HCT116 (cell line): ENCODE data around the gene TBC1D14. TPM values are rescaled to one million over a fixed set of nuclear protein-coding genes. Genes with fewer than 3 reads are reported as not detected.

Experiments used
- ATAC-seq: fragments of 200-7000 bp; cut with Tn5 transposase; 2 replicates; pipeline ENCODE4 v1.9.1; 2020; ENCODE audit warnings: mild to moderate bottlenecking, moderate library complexity
- BruUV-seq: library from RNA; stranded (reverse); fragments of 400-500 nt; replicated peaks from 2 replicates; lab custom pipeline; 2021; lab: Mats Ljungman, UMichigan
- CTCF ChIA-PET: fragments of 300-600 bp; sonication (Branson Sonifier 250); formaldehyde crosslinking; loops from one replicate; lab custom pipeline; 2021; ENCODE audit warnings: antibody characterized with exemption; lab: Charles Lee
- POLR2A ChIA-PET: fragments of 300-600, 350-600 bp; sonication (Branson Sonifier 250); formaldehyde crosslinking; loops from one replicate; lab custom pipeline; 2021; ENCODE audit warnings: antibody characterized with exemption; lab: Charles Lee
- RAD21 ChIA-PET, 2 experiments: fragments of 300-600 bp; sonication (Branson Sonifier 250); formaldehyde crosslinking; loops; one replicate each; lab custom pipeline; 2023; ENCODE audit warnings: low total read pairs in 2 of 2; ENCODE audit not compliant: uncharacterized antibody in 2 of 2, unreplicated experiment in 2 of 2, low non-redundant PET in 1 of 2; lab: Charles Lee
- DNase-seq: peaks from one replicate; pipeline ENCODE4 v3.0.0-alpha.2; 2010; ENCODE audit warnings: low read depth, low spot score
- H2AFZ ChIP-seq: fragments of 200-600 bp; shearing (Covaris generic), sonication (generic); 2 replicates; pipeline ENCODE4 v1.6.1; 2017; ENCODE audit warnings: low read depth, mixed run types, mixed read lengths, antibody characterized with exemption, low read length; ENCODE audit not compliant: poor library complexity, severe bottlenecking
- H3K27ac ChIP-seq: 2 replicates; pipeline ENCODE4 v1.5.1; 2012; ENCODE audit warnings: low read depth, low read length
- H3K27me3 ChIP-seq: fragments of 200-600 bp; sonication (generic); 2 replicates; pipeline ENCODE4 v1.6.1; 2016; ENCODE audit warnings: mixed run types, low read length, mixed read lengths; ENCODE audit not compliant: insufficient read depth
- H3K36me3 ChIP-seq, 2 experiments: fragments of 200-500 bp in 1 of 2; fragments of 200-600 bp in 1 of 2; sonication (Bioruptor generic) in 1 of 2; sonication (generic) in 1 of 2; 2 replicates each; pipeline versions ENCODE4 v1.5.1 to v1.6.1; 2014 to 2016; ENCODE audit warnings: low read length in 2 of 2, inconsistent platforms in 1 of 2, mixed read lengths in 1 of 2, mixed run types in 1 of 2; ENCODE audit not compliant: insufficient read depth in 2 of 2, control insufficient read depth in 1 of 2
- H3K4me1 ChIP-seq, 2 experiments: fragments of 200-600 bp in 1 of 2; sonication (generic) in 1 of 2; 2 replicates each; pipeline versions ENCODE4 v1.5.1 to v1.6.1; 2012 to 2017; ENCODE audit warnings: low read length in 2 of 2, inconsistent platforms in 1 of 2, mild to moderate bottlenecking in 1 of 2, mixed read lengths in 1 of 2, mixed run types in 1 of 2, moderate library complexity in 1 of 2; ENCODE audit not compliant: insufficient read depth in 2 of 2, control insufficient read depth in 1 of 2
- H3K4me2 ChIP-seq: fragments of 200-600 bp; sonication (generic); 2 replicates; pipeline ENCODE4 v1.6.1; 2017; ENCODE audit warnings: mixed run types, low read length, mixed read lengths
- H3K4me3 ChIP-seq, 2 experiments: fragments of 200-600 bp in 1 of 2; sonication (generic) in 1 of 2; replicated peaks in 1 of 2; 2 replicates each; pipeline ENCODE4 v1.5.1; 2011 to 2016; ENCODE audit warnings: low read length in 2 of 2, control low read depth in 1 of 2, low read depth in 1 of 2, mild to moderate bottlenecking in 1 of 2, mixed read lengths in 1 of 2, mixed run types in 1 of 2
- H3K79me2 ChIP-seq: fragments of 200-600 bp; sonication (generic); 2 replicates; pipeline ENCODE4 v1.6.1; 2017; ENCODE audit warnings: mild to moderate bottlenecking, mixed run types, low read length, moderate library complexity, mixed read lengths; ENCODE audit not compliant: insufficient read depth
- H3K9ac ChIP-seq: fragments of 200-600 bp; sonication (generic); 2 replicates; pipeline ENCODE4 v1.6.1; 2016; ENCODE audit warnings: low read length, mixed read lengths
- H3K9me2 ChIP-seq: fragments of 200-600 bp; sonication (generic), shearing (Covaris generic); 2 replicates; pipeline ENCODE4 v1.6.1; 2017; ENCODE audit warnings: mixed run types, mild to moderate bottlenecking, moderate library complexity; ENCODE audit not compliant: insufficient read depth
- H3K9me3 ChIP-seq, 2 experiments: fragments of 200-500 bp in 1 of 2; fragments of 200-600 bp in 1 of 2; sonication (Bioruptor generic) in 1 of 2; sonication (generic) in 1 of 2; 2 replicates each; pipeline ENCODE4 v1.6.1; 2014 to 2017; ENCODE audit warnings: low read length in 2 of 2, mixed read lengths in 2 of 2, inconsistent platforms in 1 of 2, low read depth in 1 of 2, mild to moderate bottlenecking in 1 of 2, mixed run types in 1 of 2, moderate library complexity in 1 of 2; ENCODE audit not compliant: control insufficient read depth in 1 of 2, insufficient read depth in 1 of 2
- H4K20me1 ChIP-seq: fragments of 200-600 bp; sonication (generic), shearing (Covaris generic); 2 replicates; pipeline ENCODE4 v1.6.1; 2017; ENCODE audit warnings: mixed run types, mild to moderate bottlenecking, moderate library complexity; ENCODE audit not compliant: insufficient read depth
- CBX3 ChIP-seq: IDR thresholded peaks from 2 replicates; pipeline ENCODE4 v1.6.1; 2012; ENCODE audit warnings: low read depth
- CEBPB ChIP-seq: IDR thresholded peaks from 2 replicates; pipeline ENCODE4 v1.6.1; 2012; ENCODE audit warnings: low read depth
- CTCF ChIP-seq, 3 experiments: fragments of 200-600 bp in 1 of 3; sonication (generic) in 1 of 3; IDR thresholded peaks in 2 of 3; conservative IDR thresholded peaks in 1 of 3; 2 replicates each; pipeline ENCODE4 v1.5.1; 2012 to 2017; ENCODE audit warnings: low read depth in 2 of 3, low read length in 2 of 3, antibody characterized with exemption in 1 of 3, borderline replicate concordance in 1 of 3, control low read depth in 1 of 3, mild to moderate bottlenecking in 1 of 3, mixed read lengths in 1 of 3, mixed run types in 1 of 3, moderate library complexity in 1 of 3; ENCODE audit not compliant: insufficient read depth in 1 of 3
- EGR1 ChIP-seq: IDR thresholded peaks from 2 replicates; pipeline ENCODE4 v1.6.1; 2012; ENCODE audit warnings: low read depth
- ELF1 ChIP-seq: IDR thresholded peaks from 2 replicates; pipeline ENCODE4 v1.6.1; 2012; ENCODE audit warnings: low read depth, borderline replicate concordance
- EZH2 ChIP-seq: fragments of 200-600 bp; sonication (generic); IDR thresholded peaks from 2 replicates; pipeline ENCODE4 v1.6.1; 2017; ENCODE audit warnings: antibody characterized with exemption, mixed run types
- EZH2phosphoT487 ChIP-seq: fragments of 200-600 bp; IDR thresholded peaks from 2 replicates; pipeline ENCODE4 v1.6.1; 2018; ENCODE audit warnings: antibody characterized with exemption, borderline replicate concordance
- FOSL1 ChIP-seq: IDR thresholded peaks from 2 replicates; pipeline ENCODE4 v1.6.1; 2012; ENCODE audit warnings: low read depth
- JUND ChIP-seq: IDR thresholded peaks from 2 replicates; pipeline ENCODE4 v1.6.1; 2012
- POLR2A ChIP-seq: IDR thresholded peaks from 2 replicates; pipeline ENCODE4 v1.7.0; 2011; ENCODE audit warnings: borderline replicate concordance; ENCODE audit not compliant: insufficient read depth, insufficient read length; ENCODE audit errors: extremely low read depth
- RAD21 ChIP-seq: IDR thresholded peaks from 2 replicates; pipeline ENCODE4 v1.6.1; 2012; ENCODE audit warnings: low read depth, mild to moderate bottlenecking
- SP1 ChIP-seq: IDR thresholded peaks from 2 replicates; pipeline ENCODE4 v1.6.1; 2012; ENCODE audit warnings: low read depth
- SRF ChIP-seq: IDR thresholded peaks from 2 replicates; pipeline ENCODE4 v1.6.1; 2012; ENCODE audit warnings: low read depth
- TCF7L2 ChIP-seq: IDR thresholded peaks from 2 replicates; pipeline ENCODE4 v1.7.0; 2011; ENCODE audit warnings: borderline replicate concordance, inconsistent platforms; ENCODE audit not compliant: insufficient read depth, insufficient read length; ENCODE audit errors: extremely low read depth
- YY1 ChIP-seq: IDR thresholded peaks from 2 replicates; pipeline ENCODE4 v1.6.1; 2011; ENCODE audit warnings: low read length, low read depth, moderate library complexity, mild to moderate bottlenecking; ENCODE audit not compliant: insufficient replicate concordance; ENCODE audit errors: extremely low read depth
- ZNF274 ChIP-seq: fragments of 200-500 bp; sonication (Bioruptor generic); IDR thresholded peaks from 2 replicates; pipeline ENCODE4 v1.6.1; 2014; ENCODE audit warnings: mild to moderate bottlenecking, low read depth, low read length, inconsistent platforms
- intact Hi-C: fragments of 100-400 bp; cut with micrococcal nuclease; formaldehyde crosslinking; loops from 2 replicates; pipeline ENCODE4 v1.10.0; 2022
- total RNA-seq: library from RNA; stranded (reverse); gene quantifications from one replicate; pipeline ENCODE4 v1.2.1, GENCODE V29; 2021; ENCODE audit not compliant: unreplicated experiment
- TF ChIP-seq, protein P1 (sequence below): IDR thresholded peaks from 2 replicates; pipeline ENCODE4 v1.6.1; 2011; ENCODE audit warnings: mild to moderate bottlenecking, low read length, moderate library complexity; ENCODE audit not compliant: insufficient replicate concordance; ENCODE audit errors: extremely low read depth
- TF ChIP-seq, protein P2 (sequence below): IDR thresholded peaks from 2 replicates; pipeline ENCODE4 v1.6.1; 2012; ENCODE audit warnings: low read depth
- TF ChIP-seq, protein P3 (sequence below): IDR thresholded peaks from 2 replicates; pipeline ENCODE4 v1.6.1; 2012

TBC1D14 gene
- total RNA-seq, 1 experiment from 2014 or later: 62.9 TPM

DNA sequence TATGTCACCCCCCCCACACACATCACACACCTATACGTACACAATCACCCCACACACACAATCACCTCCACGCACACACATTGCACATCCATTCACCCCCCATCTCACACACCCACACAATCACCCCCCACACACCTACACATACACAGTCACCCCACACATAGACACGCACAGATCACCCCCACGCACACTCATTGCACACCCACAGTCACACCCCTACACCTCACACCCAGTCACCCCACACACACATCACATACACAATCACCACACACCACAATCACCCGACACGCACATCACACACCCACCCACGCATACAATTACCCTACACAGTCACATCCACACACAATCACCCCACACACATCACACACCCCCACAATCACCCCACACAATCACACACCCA is 117.7 kb downstream of the TBC1D14 start:
- ATAC-seq (no peak), DNase-seq (no peak)
- TF ChIP-seq EGR1 (no peak), ZNF274 (no peak), POLR2A (no peak), FOSL1 (no peak), CBX3 (no peak), TCF7L2 (no peak), RAD21 (no peak), CTCF (IDR thresholded peaks at IDR 0.05 in 2 of 3, conservative IDR thresholded peaks at IDR 0.05 in 1 of 3; ENCODE audit: borderline replicate concordance in 1 of 3, insufficient read depth in 1 of 3, low read depth in 2 of 3, low read length in 2 of 3) (no peak), SP1 (no peak), EZH2 (no peak), CEBPB (no peak), EZH2phosphoT487 (no peak), SRF (no peak), ELF1 (no peak), YY1 (no peak), JUND (no peak)
- TF ChIP-seq, protein P1, sequence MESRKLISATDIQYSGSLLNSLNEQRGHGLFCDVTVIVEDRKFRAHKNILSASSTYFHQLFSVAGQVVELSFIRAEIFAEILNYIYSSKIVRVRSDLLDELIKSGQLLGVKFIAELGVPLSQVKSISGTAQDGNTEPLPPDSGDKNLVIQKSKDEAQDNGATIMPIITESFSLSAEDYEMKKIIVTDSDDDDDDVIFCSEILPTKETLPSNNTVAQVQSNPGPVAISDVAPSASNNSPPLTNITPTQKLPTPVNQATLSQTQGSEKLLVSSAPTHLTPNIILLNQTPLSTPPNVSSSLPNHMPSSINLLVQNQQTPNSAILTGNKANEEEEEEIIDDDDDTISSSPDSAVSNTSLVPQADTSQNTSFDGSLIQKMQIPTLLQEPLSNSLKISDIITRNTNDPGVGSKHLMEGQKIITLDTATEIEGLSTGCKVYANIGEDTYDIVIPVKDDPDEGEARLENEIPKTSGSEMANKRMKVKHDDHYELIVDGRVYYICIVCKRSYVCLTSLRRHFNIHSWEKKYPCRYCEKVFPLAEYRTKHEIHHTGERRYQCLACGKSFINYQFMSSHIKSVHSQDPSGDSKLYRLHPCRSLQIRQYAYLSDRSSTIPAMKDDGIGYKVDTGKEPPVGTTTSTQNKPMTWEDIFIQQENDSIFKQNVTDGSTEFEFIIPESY: no peak
- TF ChIP-seq, protein P2, sequence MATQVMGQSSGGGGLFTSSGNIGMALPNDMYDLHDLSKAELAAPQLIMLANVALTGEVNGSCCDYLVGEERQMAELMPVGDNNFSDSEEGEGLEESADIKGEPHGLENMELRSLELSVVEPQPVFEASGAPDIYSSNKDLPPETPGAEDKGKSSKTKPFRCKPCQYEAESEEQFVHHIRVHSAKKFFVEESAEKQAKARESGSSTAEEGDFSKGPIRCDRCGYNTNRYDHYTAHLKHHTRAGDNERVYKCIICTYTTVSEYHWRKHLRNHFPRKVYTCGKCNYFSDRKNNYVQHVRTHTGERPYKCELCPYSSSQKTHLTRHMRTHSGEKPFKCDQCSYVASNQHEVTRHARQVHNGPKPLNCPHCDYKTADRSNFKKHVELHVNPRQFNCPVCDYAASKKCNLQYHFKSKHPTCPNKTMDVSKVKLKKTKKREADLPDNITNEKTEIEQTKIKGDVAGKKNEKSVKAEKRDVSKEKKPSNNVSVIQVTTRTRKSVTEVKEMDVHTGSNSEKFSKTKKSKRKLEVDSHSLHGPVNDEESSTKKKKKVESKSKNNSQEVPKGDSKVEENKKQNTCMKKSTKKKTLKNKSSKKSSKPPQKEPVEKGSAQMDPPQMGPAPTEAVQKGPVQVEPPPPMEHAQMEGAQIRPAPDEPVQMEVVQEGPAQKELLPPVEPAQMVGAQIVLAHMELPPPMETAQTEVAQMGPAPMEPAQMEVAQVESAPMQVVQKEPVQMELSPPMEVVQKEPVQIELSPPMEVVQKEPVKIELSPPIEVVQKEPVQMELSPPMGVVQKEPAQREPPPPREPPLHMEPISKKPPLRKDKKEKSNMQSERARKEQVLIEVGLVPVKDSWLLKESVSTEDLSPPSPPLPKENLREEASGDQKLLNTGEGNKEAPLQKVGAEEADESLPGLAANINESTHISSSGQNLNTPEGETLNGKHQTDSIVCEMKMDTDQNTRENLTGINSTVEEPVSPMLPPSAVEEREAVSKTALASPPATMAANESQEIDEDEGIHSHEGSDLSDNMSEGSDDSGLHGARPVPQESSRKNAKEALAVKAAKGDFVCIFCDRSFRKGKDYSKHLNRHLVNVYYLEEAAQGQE: no peak
- TF ChIP-seq, protein P3, sequence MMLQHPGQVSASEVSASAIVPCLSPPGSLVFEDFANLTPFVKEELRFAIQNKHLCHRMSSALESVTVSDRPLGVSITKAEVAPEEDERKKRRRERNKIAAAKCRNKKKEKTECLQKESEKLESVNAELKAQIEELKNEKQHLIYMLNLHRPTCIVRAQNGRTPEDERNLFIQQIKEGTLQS: no peak
- Histone ChIP-seq H3K9me2 (no peaks in the 10 kb centered on the region), H3K9me3 (no peaks in the 10 kb centered on the region), H3K9ac (no peak overlapping the region), H4K20me1 (no peaks in the 10 kb centered on the region), H3K4me2 (no peak overlapping the region), H2AFZ (no peak overlapping the region), H3K27ac (no peak overlapping the region), H3K79me2 (peaks cover 4% of the 10 kb centered on the region; the same call in 1 of the 2 replicates), H3K27me3 (no peaks in the 10 kb centered on the region), H3K4me1 (peaks cover 0 to 9% of the 10 kb centered on the region in 2 experiments; a peak in 2 of 4 replicates), H3K4me3 (no peak overlapping the region), H3K36me3 (peaks cover 5 to 23% of the 10 kb centered on the region in 2 experiments; a peak in 3 of 4 replicates)
- ChIA-PET CTCF (no interaction called here), RAD21 (no interaction called here), POLR2A (no interaction called here)
- no TSS peak for BruUV-seq
- intact Hi-C loops: no loop called here
